CD4-positive, alpha-beta T cell treated with Interleukin-6 for 4 hours (primary cell): Measurements from ENCODE around the gene PNPLA5.

Source experiments
- DNase-seq: peaks from one replicate; pipeline ENCODE4 v3.0.0-alpha.2; 2020; ENCODE audit warnings: mixed read lengths

PNPLA5 gene

GRCh38 chr22:43852573-43853327 is 39.1 kb downstream of the PNPLA5 start:
- DNase-seq: no peak

GRCh38 chr22:43851979-43852307 is 39.9 kb downstream of the PNPLA5 start:
- no peak for DNase-seq

DNA sequence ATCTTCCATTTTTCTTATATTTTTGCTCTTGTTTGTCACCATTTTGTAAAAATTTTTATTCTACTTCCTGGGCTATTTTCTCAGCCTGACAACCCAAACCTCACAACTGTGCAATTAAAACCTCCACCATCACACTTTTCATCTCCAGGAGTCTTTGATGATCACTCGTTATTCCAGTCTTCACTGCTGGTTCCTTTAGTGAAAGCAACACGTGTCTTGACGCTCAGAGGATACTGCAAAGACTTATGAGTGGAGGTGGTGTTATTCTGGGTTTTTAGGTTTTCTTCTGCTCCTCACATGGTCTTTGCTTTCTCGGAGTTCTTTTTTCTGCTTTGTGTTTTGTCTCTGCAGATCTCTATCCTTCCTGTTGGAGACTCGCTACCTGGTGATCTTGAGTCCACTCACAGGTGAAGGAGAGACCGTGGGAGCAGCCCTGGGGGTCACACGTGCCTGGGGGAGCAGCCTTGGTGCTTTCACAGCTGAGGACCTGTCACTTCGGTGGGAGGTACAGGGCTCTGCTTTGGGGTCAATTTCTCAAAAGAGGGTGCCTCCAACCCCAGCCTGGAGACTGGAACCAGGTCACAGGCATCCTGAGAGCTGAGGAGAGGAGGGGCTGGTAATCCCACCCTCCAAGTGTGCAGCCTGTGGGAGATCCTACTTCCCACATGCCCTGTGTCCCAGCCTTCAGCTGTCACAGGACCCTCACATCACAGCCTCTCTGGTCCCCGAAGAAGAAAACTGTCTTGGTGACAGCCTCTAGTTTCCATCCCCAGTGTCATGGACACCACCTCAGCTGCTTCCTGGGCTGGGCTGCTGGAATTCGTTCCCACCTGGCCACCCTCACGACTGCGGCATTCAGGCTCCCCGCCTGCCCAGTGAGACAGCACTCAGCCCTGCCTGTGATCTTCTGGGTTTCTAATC is 40.5 kb downstream of the PNPLA5 start:
- DNase-seq: no peak

DNA sequence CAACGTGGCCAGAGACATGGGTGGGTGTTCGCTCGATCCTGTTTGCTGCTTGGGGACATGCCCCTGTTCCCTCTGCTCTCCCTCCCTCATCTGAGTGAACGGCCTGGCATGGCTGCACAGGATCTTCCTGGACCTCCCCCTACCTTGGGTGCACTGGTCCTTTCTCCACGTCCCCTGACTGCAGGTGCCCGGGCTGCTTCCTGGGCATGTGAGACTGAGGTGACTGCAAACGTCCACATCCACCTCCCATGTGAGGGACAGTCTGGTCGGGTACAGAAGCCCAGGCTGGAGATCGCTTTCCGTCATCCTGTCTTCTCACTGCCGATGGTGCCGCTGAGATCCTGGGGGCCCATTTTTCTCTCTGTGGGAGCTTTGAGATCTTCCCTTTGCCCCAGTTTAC is 41.3 kb downstream of the PNPLA5 start:
- no peak for DNase-seq

GRCh38 chr22:43849731-43850130 is 42.1 kb downstream of the PNPLA5 start:
- no peak for DNase-seq

GRCh38 chr22:43848366-43849171 is 43.2 kb downstream of the PNPLA5 start:
- no peak for DNase-seq

DNA sequence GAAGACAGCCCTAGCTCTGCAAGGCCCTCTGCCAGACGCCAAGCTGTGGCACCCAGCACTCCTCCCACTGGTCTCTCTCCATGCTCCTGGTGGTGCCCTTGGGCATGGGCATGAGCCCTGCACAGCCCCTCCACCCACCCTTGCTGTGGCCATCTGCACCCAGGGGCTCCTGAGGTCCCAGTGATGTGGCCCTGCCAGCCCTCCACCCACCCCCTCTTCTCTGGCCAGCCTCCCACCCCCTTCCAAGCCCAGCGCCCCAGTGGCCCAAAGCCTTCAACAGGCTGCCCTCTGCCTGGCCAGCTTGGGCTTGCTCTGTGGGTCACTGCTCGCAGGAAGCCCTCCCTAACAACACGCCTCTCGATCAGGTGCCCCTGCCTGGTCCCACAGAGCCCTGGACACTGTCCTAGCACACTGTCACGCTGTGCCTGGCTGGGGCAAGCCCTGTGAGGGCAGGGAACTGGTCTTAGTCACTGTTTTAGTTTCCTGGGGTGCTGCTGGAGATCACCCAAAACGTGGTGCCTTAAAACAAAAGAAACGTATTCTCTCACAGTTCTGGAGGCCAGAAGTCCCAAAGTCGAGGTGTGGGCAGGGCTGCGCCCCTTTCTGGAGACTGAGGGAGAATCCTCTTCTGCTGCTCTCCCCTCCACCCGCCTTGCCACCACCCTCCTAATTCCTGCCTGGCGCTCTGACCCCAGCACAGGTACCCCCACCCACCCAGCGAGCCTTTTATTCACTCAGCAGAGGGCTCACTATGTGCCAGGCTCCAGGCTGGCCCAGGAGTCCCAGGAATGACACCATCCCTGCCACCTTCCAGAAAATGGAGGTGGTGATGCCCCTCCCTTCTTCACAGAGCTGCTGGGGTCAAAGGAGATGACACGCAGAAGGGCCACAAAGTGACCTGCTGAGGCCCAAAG is 44.2 kb downstream of the PNPLA5 start:
- no peak for DNase-seq

- DNase-seq: no peak
Measured at GRCh38 chr22:43846966-43847365, 44.8 kb downstream of the PNPLA5 start.

DNA sequence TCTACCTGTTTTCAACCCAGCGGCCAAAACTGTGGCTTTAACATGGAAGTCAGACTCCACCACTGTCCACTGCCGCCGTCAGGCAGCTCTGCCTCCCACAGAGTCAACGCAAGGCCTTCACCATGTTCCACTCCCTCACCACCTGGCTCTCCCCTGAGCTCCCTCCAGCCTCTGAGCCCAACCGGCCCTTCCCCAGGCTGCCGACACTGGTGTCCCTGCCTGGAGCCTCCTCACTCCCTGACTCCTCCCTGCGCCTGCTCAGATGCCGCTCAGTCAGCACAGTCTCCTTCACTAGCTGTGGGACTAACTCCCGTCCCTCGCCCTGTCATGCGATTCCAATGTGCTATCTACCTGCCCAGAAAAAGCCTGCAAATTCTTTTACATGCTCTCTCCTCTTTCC is 45.8 kb downstream of the PNPLA5 start:
- no peak for DNase-seq

- no peak for DNase-seq
Measured at GRCh38 chr22:43844560-43845545, 47.0 kb downstream of the PNPLA5 start.

DNA sequence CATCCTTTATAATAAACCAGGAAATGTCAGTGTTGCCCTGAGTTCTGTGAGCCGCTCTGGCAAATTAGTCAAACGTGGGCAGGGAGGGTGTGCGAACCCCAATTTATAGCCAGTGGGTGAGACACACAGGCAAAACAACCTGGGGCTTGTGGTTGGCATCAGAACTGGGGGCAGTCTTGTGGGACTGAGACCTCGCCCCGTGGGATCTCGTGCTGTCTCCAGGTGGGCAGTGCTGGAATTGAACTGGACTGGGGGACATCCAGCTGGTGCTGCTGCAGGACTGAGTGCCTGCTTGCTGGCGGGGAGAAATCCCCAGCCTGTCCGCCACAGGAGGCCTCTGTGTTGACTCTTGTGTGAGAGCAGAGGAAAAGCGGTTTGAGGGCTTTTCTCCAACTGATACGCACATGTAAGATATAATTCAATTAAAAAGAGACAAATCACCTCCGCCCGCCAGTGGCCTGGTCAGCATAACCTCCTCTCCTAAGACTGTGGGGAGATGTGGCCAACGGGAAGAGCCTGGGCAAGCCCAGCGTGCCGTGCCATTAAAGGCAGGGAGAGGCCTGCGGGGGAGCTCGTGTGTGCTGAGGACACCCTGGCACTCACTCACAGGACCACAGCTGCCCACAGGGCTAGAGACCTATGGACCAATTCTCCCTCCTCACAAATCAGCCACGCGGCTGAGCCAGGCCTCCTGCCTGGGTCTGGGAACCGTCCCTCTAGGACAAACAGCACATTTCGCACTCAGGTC is 47.9 kb downstream of the PNPLA5 start:
- DNase-seq: no peak

- DNase-seq: no peak
Measured at GRCh38 chr22:43841742-43842141, 50.1 kb downstream of the PNPLA5 start.

DNA sequence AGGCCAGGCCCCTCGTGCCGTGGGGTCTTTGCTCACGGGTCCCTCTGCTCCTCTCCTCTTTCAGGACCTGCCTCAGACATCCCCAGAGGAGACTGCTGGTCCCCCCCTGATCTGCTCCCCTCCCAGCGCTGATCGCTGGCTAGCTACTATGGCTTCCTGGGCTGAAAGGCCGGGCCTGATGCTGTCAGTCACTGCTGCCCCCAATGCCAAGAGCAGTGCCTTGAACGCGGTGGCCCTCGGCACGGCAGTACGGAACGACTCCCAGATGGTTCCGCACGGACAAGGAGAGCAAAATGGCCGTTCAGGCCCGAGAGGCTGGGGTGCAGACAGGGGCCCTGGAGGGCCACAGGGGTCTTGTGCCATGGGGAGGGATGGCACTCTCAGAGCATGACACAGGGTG is 51.0 kb downstream of the PNPLA5 start:
- no peak for DNase-seq

DNA sequence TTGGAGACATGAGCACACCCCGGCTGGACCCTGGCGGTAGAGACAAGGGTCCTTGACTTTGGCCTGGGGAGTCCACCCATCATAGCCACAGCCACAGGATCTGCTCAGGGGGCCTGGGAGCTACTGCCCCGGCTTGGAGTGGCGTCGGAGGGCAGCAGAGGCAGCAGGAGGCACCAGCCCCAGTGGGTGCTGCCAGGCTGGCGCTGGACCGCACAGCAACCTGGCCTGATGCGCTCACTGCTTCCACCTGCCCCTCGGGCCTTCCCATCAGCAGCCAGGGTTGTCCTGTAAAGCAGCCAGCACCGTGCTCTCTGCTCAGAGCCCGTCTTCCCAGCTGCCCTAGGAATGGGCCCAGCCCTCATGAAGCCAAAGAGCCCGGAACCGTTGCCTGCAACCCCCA is 51.4 kb downstream of the PNPLA5 start:
- no peak for DNase-seq

GRCh38 chr22:43839781-43840180 is 52.0 kb downstream of the PNPLA5 start:
- no peak for DNase-seq

- no peak for DNase-seq
Measured at GRCh38 chr22:43838571-43839307, 53.1 kb downstream of the PNPLA5 start.

- no peak for DNase-seq
Measured at GRCh38 chr22:43838161-43838560, 53.7 kb downstream of the PNPLA5 start.

DNA sequence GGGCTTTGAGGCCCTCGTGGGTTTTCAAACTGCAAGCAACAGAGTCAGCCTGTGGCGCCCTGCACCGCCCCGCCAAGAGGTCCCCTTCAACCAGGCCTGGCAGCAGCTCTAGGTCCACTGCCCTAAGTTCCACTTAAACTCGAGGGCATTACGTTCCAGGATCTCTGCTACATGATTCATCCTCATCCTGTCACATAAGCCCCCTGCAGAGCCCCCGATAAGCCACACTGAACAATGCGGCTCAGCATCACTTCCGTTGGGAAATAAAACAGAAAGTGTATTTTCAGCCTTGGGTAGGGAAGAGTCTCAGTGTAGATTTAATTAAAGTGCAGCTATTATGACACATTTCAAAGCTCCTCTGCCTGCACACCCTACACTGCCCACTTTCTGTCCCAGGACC is 54.1 kb downstream of the PNPLA5 start:
- DNase-seq: no peak

DNA sequence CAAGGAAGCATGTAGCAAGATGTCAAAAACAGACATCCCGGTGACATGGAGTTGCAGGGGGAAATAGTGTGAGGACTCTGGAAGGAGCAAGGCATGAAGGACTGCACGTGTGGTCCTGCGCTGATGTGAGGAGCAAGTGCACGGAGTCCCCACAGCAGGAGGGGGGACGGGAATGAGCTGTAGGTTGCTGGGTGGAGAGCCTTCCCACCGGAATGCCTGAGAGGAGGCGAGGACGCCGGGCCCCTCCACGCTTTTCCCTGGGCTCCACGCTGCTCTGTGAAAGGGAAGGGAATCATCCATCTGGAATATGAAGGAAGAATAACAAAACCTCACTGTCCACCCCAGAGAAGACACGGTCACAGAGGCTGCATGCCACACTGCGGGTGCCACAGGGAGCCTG is 56.1 kb downstream of the PNPLA5 start:
- DNase-seq: no peak

DNA sequence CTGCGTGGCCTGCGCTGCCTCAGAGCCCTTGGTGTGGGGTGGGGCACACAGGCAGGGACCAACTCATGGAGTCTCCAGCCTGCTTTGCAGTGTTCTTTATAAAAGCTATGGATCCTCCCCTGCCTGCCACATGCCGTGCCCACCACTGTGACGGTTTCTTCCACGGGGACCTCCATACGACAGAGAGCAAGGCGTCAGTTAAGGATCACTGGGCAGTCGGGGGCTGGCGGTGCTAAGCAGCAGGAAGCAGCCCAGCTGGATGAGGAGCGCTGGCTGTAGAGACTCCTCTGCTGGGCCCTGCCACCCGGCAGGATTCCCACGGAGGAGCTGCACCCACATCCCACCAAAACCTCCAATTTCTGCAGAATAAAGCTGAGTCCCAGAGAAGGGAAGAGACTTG is 56.6 kb downstream of the PNPLA5 start:
- no peak for DNase-seq
